Measurements from ENCODE around the gene SMG9.

The SMG9 gene

GRCh38 chr19:43713208-43713607 is 41.6 kb downstream of the SMG9 start:
- Histone ChIP-seq H3K27ac (no peak overlapping the region), H3K4me3 (ENCODE audit: low read depth, low read length) (no peak overlapping the region), H3K36me3 (replicated peaks) (no peaks in the 10 kb centered on the region), H3K27me3 (replicated peaks) (no peaks in the 10 kb centered on the region)
- in situ Hi-C loops (cut with HindIII; ENCODE audit: low pct_ligation_motif_present, low sequenced_read_pairs) = no loop called here
- no peak for TF ChIP-seq CTCF (IDR thresholded peaks at IDR 0.05; ENCODE audit: low read depth, low read length, missing control alignments)
- DNase-seq = no peak

- in situ Hi-C loops (cut with HindIII; ENCODE audit: low pct_ligation_motif_present, low sequenced_read_pairs) = no loop called here
- Histone ChIP-seq H3K4me3 (ENCODE audit: low read depth, low read length) (no peak overlapping the region), H3K27ac (no peak overlapping the region), H3K36me3 (replicated peaks) (no peaks in the 10 kb centered on the region), H3K27me3 (replicated peaks) (no peaks in the 10 kb centered on the region)
- no peak for TF ChIP-seq CTCF (IDR thresholded peaks at IDR 0.05; ENCODE audit: low read depth, low read length, missing control alignments)
- no peak for DNase-seq
These were observed 42.9 kb downstream of the SMG9 start for GRCh38 chr19:43711751-43712355.

GRCh38 chr19:43708716-43709115 is 46.0 kb downstream of the SMG9 start:
- Histone ChIP-seq H3K4me3 (ENCODE audit: low read depth, low read length) (no peak overlapping the region), H3K27ac (no peak overlapping the region), H3K27me3 (replicated peaks) (no peaks in the 10 kb centered on the region), H3K36me3 (replicated peaks) (no peaks in the 10 kb centered on the region)
- TF ChIP-seq CTCF (IDR thresholded peaks at IDR 0.05; ENCODE audit: low read depth, low read length, missing control alignments) = no peak
- in situ Hi-C loops (cut with HindIII; ENCODE audit: low pct_ligation_motif_present, low sequenced_read_pairs) = no loop called here
- no peak for DNase-seq

GRCh38 chr19:43707158-43707712 is 47.5 kb downstream of the SMG9 start:
- no peak overlapping the region for H3K4me3 ChIP-seq (ENCODE audit: low read depth, low read length)
- no peaks in the 10 kb centered on the region for H3K36me3 ChIP-seq (replicated peaks)
- no peaks in the 10 kb centered on the region for H3K27me3 ChIP-seq (replicated peaks)
- H3K27ac ChIP-seq = no peak overlapping the region
- TF ChIP-seq CTCF (IDR thresholded peaks at IDR 0.05; ENCODE audit: low read depth, low read length, missing control alignments) = no peak
- in situ Hi-C loops (cut with HindIII; ENCODE audit: low pct_ligation_motif_present, low sequenced_read_pairs) = no loop called here
- no peak for DNase-seq

- H3K4me3 ChIP-seq (ENCODE audit: low read depth, low read length) = no peak overlapping the region
- H3K36me3 ChIP-seq (replicated peaks) = no peaks in the 10 kb centered on the region
- no peaks in the 10 kb centered on the region for H3K27me3 ChIP-seq (replicated peaks)
- DNase-seq = no peak
- in situ Hi-C loops (cut with HindIII; ENCODE audit: low pct_ligation_motif_present, low sequenced_read_pairs) = no loop called here
- H3K27ac ChIP-seq = no peak overlapping the region
- no peak for TF ChIP-seq CTCF (IDR thresholded peaks at IDR 0.05; ENCODE audit: low read depth, low read length, missing control alignments)
These were observed 49.0 kb downstream of the SMG9 start for GRCh38 chr19:43705729-43706128.
